Measurements from ENCODE around the gene WDFY2.
"Not testable (repeated sequence)": the region's sequence is repeated elsewhere in the genome, so short reads cannot be mapped to it uniquely, and the experiment has no call there.

DNA sequence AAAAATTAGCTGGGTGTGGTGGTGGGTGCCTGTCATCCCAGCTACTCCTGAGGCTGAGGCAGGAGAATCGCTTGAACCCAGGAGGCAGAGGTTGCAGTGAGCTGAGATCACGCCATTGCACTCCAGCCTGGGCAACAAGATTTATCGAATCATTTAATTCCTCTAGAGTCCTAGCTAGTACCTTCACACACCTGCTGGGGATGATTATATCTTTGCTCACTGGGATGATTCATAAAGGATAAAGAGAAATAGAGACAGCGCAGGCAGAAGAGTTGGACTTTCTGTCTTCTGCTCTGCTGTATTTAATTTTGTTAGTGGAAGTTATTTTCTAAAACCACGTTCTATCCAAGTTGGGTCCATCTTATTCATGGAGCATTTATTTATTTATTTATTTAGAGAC, 56.4 kb downstream of the WDFY2 start:
- TF ChIP-seq, protein P1, sequence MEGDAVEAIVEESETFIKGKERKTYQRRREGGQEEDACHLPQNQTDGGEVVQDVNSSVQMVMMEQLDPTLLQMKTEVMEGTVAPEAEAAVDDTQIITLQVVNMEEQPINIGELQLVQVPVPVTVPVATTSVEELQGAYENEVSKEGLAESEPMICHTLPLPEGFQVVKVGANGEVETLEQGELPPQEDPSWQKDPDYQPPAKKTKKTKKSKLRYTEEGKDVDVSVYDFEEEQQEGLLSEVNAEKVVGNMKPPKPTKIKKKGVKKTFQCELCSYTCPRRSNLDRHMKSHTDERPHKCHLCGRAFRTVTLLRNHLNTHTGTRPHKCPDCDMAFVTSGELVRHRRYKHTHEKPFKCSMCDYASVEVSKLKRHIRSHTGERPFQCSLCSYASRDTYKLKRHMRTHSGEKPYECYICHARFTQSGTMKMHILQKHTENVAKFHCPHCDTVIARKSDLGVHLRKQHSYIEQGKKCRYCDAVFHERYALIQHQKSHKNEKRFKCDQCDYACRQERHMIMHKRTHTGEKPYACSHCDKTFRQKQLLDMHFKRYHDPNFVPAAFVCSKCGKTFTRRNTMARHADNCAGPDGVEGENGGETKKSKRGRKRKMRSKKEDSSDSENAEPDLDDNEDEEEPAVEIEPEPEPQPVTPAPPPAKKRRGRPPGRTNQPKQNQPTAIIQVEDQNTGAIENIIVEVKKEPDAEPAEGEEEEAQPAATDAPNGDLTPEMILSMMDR (IDR thresholded peaks at IDR 0.05; ENCODE audit: borderline replicate concordance, extremely low read depth, low read length, poor library complexity, severe bottlenecking), result not testable (repeated sequence)
- TF ChIP-seq EZH2 (IDR thresholded peaks at IDR 0.05; ENCODE audit: borderline replicate concordance, low read depth, low read length, severe bottlenecking), result not testable (repeated sequence)
